ENCODE results near the gene TMEM134. TPM values are rescaled to one million over a fixed set of nuclear protein-coding genes. Genes with fewer than 3 reads are reported as not detected.
"Not testable (repeated sequence)": the region's sequence is repeated elsewhere in the genome, so short reads cannot be mapped to it uniquely, and the experiment has no call there.

Gene TMEM134
- total RNA-seq, 4 donors from 2014 or later = 131 to 376 (median 207) TPM

DNA sequence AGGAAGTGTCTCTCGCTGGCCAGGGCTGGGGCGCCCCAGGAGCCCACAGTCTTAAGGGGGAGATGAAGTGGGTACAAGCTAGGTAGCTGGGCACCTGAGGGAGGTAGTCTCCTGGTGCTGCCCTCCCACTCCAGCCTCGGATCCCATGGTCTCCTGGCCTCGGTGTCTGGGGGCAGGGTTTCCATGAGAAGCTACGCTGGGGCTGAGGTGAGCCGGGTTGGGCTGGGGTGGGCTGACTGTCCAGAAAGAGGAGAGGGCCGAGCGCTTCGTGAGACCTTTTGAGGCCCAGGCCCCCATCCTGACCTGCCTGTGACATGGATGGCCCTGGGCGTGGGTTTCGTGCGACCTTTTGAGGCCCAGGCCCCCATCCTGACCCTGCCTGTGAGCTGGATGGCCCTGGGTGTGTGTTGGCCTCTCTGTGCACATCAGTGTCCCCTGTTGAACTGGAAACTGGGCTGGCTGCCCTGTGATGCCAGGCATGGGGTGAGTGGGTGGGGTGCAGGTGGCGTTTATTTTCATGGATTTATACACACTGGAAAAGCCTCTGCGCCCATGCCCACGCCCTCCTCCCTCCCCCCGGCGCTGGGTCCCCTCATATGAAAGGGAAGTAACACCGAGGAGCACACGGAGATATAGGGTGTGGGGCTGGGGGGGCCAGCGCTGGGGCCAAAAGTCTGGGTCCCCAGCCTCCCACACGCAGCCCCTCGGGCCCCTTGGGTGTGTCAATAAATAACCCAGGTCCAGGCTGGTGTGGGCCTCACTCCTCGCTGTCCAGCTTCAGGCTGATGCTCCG, 22.4 kb upstream of the TMEM134 start:
- Histone ChIP-seq H3K4me3 (no peak overlapping the region), H3K9me3 (no peaks in the 10 kb centered on the region), H3K4me1 (peaks cover 2% of the 10 kb centered on the region), H3K36me3 (peaks cover 82% of the 10 kb centered on the region), H3K27me3 (no peaks in the 10 kb centered on the region), H3K27ac (no peak overlapping the region)
- TF ChIP-seq POLR2A (IDR thresholded peaks at IDR 0.05) = no peak
- TF ChIP-seq POLR2AphosphoS5 (IDR thresholded peaks at IDR 0.05) = no peak
- 82% methylated on average over 15 of the region's 24 CpGs for WGBS
- DNase-seq (ENCODE audit: low spot score in 2 of 2) = peak in 1 of 2 donors; percentile 73

DNA sequence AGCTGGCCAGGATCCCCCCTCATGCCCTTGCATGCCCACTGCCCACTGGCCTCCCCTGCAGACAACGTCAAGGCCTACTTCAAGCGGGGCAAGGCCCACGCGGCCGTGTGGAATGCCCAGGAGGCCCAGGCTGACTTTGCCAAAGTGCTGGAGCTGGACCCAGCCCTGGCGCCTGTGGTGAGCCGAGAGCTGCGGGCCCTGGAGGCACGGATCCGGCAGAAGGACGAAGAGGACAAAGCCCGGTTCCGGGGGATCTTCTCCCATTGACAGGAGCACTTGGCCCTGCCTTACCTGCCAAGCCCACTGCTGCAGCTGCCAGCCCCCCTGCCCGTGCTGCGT, 21.6 kb upstream of the TMEM134 start:
- 80% methylated on average over 14 of the region's 15 CpGs for WGBS
- Histone ChIP-seq H3K4me1 (peaks cover 8% of the 10 kb centered on the region), H3K27ac (no peak overlapping the region), H3K4me3 (no peak overlapping the region), H3K27me3 (no peaks in the 10 kb centered on the region), H3K36me3 (peaks cover 76% of the 10 kb centered on the region), H3K9me3 (no peaks in the 10 kb centered on the region)
- TF ChIP-seq, protein P1, sequence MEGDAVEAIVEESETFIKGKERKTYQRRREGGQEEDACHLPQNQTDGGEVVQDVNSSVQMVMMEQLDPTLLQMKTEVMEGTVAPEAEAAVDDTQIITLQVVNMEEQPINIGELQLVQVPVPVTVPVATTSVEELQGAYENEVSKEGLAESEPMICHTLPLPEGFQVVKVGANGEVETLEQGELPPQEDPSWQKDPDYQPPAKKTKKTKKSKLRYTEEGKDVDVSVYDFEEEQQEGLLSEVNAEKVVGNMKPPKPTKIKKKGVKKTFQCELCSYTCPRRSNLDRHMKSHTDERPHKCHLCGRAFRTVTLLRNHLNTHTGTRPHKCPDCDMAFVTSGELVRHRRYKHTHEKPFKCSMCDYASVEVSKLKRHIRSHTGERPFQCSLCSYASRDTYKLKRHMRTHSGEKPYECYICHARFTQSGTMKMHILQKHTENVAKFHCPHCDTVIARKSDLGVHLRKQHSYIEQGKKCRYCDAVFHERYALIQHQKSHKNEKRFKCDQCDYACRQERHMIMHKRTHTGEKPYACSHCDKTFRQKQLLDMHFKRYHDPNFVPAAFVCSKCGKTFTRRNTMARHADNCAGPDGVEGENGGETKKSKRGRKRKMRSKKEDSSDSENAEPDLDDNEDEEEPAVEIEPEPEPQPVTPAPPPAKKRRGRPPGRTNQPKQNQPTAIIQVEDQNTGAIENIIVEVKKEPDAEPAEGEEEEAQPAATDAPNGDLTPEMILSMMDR (IDR thresholded peaks at IDR 0.05) = no peak
- TF ChIP-seq POLR2AphosphoS5 (IDR thresholded peaks at IDR 0.05) = no peak
- DNase-seq (ENCODE audit: low spot score in 2 of 2) = peak in 1 of 2 donors; percentile 76

DNA sequence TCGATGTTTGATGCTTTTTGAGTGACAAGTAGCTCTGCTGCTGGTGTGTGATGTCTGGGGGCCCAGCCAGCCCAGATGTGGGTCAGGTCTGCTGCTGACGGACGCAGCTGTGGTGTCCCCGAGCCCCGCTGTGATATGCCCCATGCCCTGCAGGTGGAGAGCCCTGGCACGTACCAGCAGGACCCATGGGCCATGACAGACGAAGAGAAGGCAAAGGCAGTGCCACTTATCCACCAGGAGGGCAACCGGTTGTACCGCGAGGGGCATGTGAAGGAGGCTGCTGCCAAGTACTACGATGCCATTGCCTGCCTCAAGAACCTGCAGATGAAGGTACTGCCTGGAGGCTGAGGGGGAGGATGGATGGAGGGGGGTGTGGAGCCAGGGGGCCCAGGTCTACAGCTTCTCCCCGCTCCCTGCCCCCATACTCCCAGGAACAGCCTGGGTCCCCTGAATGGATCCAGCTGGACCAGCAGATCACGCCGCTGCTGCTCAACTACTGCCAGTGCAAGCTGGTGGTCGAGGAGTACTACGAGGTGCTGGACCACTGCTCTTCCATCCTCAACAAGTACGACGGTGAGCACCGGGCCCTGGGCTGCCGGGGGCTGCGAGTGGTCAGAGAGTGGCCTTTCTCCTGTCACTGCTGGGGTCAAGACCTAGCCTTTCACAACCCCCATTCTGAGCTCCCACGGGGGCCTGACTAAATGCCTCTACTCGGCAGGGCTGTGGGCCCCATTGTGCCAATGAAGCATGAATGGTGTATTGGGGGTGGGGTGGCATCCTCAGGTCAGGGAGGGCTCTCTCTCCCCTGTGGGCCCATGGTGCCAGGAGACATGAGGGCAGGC, 21.1 kb upstream of the TMEM134 start:
- 83% methylated on average over 12 of the region's 23 CpGs for WGBS
- Histone ChIP-seq H3K36me3 (peaks cover 72% of the 10 kb centered on the region), H3K4me3 (no peak overlapping the region), H3K9me3 (no peaks in the 10 kb centered on the region), H3K27me3 (no peaks in the 10 kb centered on the region), H3K4me1 (peaks cover 9% of the 10 kb centered on the region), H3K27ac (no peak overlapping the region)
- no peak for DNase-seq (ENCODE audit: low spot score in 2 of 2)
- TF ChIP-seq EP300 (IDR thresholded peaks at IDR 0.05) = no peak
- TF ChIP-seq, protein P1 (IDR thresholded peaks at IDR 0.05) = no peak
- TF ChIP-seq POLR2AphosphoS5 (IDR thresholded peaks at IDR 0.05) = no peak

DNA sequence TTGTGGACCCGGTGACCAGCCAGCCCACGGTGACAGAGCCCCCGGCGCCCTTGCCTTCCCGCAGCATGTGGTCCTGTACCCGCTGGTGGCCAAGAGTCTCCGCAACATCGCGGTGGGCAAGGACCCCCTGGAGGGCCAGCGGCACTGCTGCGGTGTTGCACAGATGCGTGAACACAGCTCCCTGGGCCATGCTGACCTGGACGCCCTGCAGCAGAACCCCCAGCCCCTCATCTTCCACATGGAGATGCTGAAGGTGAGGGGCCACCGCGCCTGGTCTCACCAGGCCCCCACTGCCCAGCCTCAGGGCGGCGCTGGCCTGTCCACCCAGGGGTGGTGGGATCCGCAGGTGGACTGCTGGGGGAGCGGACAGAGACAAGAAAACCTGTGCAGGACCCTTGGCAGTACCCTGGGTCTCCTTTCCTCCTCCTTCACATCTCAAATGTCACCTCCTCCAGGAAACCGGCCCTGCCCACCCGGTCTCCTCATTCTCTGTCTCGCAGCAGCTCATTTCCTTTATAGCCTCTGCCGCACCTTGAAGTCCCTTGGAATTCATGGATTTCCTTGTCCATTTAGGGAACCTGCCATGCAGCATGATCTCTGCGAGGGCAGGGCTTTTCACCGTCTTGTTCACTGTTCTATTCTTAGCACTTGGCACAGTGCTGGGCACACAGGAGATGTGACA, 20.3 kb upstream of the TMEM134 start:
- Histone ChIP-seq H3K4me3 (no peak overlapping the region), H3K9me3 (no peaks in the 10 kb centered on the region), H3K27ac (no peak overlapping the region), H3K4me1 (peaks cover 17% of the 10 kb centered on the region), H3K36me3 (peaks cover 65% of the 10 kb centered on the region), H3K27me3 (no peaks in the 10 kb centered on the region)
- DNase-seq (ENCODE audit: low spot score in 2 of 2) = no peak
- TF ChIP-seq POLR2AphosphoS5 (IDR thresholded peaks at IDR 0.05) (no peak), EP300 (IDR thresholded peaks at IDR 0.05) (no peak), POLR2A (IDR thresholded peaks at IDR 0.05) (no peak)
- TF ChIP-seq, protein P1 (IDR thresholded peaks at IDR 0.05) = no peak
- WGBS = 89% methylated on average over 16 of the region's 25 CpGs

DNA sequence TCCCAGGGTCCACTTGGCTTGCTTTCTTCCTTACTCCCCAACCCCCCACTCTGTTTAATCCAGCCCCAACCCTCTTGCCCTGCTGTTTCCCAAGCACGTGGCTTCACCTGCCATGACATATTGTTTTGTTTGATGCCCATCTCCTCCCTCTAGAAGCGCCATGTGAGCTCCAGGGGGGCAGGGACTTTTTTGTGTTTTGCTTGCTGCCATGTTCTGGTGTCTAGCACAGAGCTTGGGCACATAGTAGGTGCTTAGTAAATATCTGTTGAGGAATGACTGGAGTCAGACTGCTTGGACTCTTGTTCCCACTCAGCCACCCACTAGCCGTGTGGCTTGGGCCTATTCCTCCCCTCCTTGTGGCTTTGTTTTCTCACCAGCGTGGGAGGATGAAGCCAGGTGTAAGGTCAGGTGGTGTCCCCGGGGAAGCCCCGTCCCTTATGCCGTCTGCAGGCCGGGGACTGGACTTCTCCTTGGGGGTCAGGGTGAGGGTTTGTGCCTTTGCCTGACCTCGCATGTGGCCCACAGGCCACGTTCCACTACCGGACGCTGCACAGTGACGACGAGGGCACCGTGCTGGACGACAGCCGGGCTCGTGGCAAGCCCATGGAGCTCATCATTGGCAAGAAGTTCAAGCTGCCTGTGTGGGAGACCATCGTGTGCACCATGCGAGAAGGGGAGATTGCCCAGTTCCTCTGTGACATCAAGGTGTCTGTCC, 17.6 kb upstream of the TMEM134 start:
- no peaks in the 10 kb centered on the region for H3K9me3 ChIP-seq
- no peak for DNase-seq (ENCODE audit: low spot score in 2 of 2)

DNA sequence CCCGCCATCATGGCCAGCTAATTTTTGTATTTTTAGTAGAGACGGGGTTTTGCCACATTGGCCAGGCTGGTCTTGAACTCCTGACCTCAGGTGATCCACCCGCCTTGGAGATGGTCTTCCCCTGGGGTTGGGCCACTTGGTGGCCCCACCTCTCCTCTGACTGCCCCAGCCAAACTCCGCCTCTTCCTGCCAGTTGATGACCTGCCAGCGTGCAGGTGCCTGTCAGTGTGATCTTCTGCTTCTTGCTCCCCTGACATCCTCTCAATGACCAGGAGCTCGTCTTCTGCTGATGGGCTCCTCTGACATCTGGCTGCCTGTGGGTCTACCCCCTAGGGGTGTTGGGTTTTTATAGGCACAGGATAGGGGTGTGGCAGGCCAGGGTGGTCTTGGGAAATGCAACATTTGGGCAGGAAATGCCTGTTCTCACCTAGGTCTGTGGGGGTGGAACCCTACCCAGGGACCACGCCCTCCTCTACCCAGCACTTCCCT, 16.9 kb upstream of the TMEM134 start:
- peaks cover 30% of the 10 kb centered on the region for H3K36me3 ChIP-seq
- DNase-seq (ENCODE audit: low spot score in 2 of 2) = peak in 1 of 2 donors; percentile 69
- not testable (repeated sequence) for H3K27me3 ChIP-seq, H3K4me3 ChIP-seq, H3K27ac ChIP-seq, H3K9me3 ChIP-seq
- H3K4me1 ChIP-seq = peaks cover 36% of the 10 kb centered on the region
- WGBS = 85% methylated on average over 7 of the region's 7 CpGs

More for the DNA sequence above, 17.6 kb upstream of the TMEM134 start:
- WGBS = 86% methylated on average over 18 of the region's 20 CpGs
- no peak for TF ChIP-seq POLR2A (IDR thresholded peaks at IDR 0.05)
- TF ChIP-seq, protein P1 (IDR thresholded peaks at IDR 0.05) = no peak
- no peak for TF ChIP-seq EP300 (IDR thresholded peaks at IDR 0.05)
- TF ChIP-seq POLR2AphosphoS5 (IDR thresholded peaks at IDR 0.05) = no peak
- Histone ChIP-seq H3K4me3 (no peak overlapping the region), H3K36me3 (peaks cover 38% of the 10 kb centered on the region), H3K4me1 (peaks cover 36% of the 10 kb centered on the region), H3K27me3 (no peaks in the 10 kb centered on the region), H3K27ac (no peak overlapping the region)

Data from suprapubic skin (tissue), 4 donors.